Sigmoid colon (tissue), 4 donors: ENCODE data around the gene THYN1.

Source experiments
- POLR2A ChIP-seq, 2 donors: fragments of 450-650 bp; IDR thresholded peaks; one replicate each; pipeline ENCODE4 v1.6.1; 2016; ENCODE audit warnings: antibody characterized with exemption in 2 of 2, mild to moderate bottlenecking in 2 of 2, moderate library complexity in 2 of 2
- POLR2AphosphoS5 ChIP-seq, 4 donors: sonication (generic); formaldehyde crosslinking; IDR thresholded peaks; one replicate each; pipeline ENCODE4 v1.6.1; 2017; ENCODE audit warnings: antibody characterized with exemption in 4 of 4

GRCh38 chr11:134287561-134287960, 34.4 kb upstream of the THYN1 start:
- no peak for TF ChIP-seq POLR2A (IDR thresholded peaks at IDR 0.05)
- no peak for TF ChIP-seq POLR2AphosphoS5 (IDR thresholded peaks at IDR 0.05)
